MCF 10A (cell line): ENCODE data around the gene FAM193B. TPM values are rescaled to one million over a fixed set of nuclear protein-coding genes. Genes with fewer than 3 reads are reported as not detected.

Experiments used
- BruUV-seq: library from RNA; stranded (reverse); fragments of 400-500 nt; replicated peaks from 2 replicates; lab custom pipeline; 2021; lab: Mats Ljungman, UMichigan
- CTCF ChIA-PET: fragments of 300-600 bp; sonication (Branson Sonifier 250); formaldehyde crosslinking; extraction: SDS; loops from one replicate; lab custom pipeline; 2021; ENCODE audit warnings: antibody characterized with exemption, inconsistent platforms; lab: Yijun Ruan, JAX
- POLR2A ChIA-PET: fragments of 300-600, 350-650 bp; sonication (Branson Sonifier 250); formaldehyde crosslinking; extraction: SDS; loops from one replicate; lab custom pipeline; 2020; ENCODE audit warnings: antibody characterized with exemption, inconsistent platforms; lab: Yijun Ruan, JAX
- DNase-seq: peaks from one replicate; pipeline ENCODE4 v3.0.0-alpha.2; 2018; ENCODE audit not compliant: unreplicated experiment
- H3K27ac Mint-ChIP-seq: one replicate; pipeline ENCODE4 v1.8.0; 2022; ENCODE audit warnings: mild to moderate bottlenecking, low read depth, mixed read lengths; ENCODE audit not compliant: unreplicated experiment
- H3K27me3 Mint-ChIP-seq: one replicate; pipeline ENCODE4 v1.8.0; 2022; ENCODE audit warnings: mixed read lengths; ENCODE audit not compliant: insufficient read depth, unreplicated experiment
- H3K36me3 Mint-ChIP-seq: one replicate; pipeline ENCODE4 v1.8.0; 2022; ENCODE audit warnings: mild to moderate bottlenecking, moderate library complexity, mixed read lengths; ENCODE audit not compliant: insufficient read depth, unreplicated experiment
- H3K4me1 Mint-ChIP-seq: one replicate; pipeline ENCODE4 v1.8.0; 2022; ENCODE audit warnings: mixed read lengths; ENCODE audit not compliant: insufficient read depth, unreplicated experiment
- H3K4me3 Mint-ChIP-seq: one replicate; pipeline ENCODE4 v1.8.0; 2022; ENCODE audit warnings: mild to moderate bottlenecking, moderate library complexity, mixed read lengths; ENCODE audit not compliant: unreplicated experiment
- H3K9me3 Mint-ChIP-seq: one replicate; pipeline ENCODE4 v1.8.0; 2022; ENCODE audit warnings: mixed read lengths; ENCODE audit not compliant: unreplicated experiment
- intact Hi-C: fragments of 100-400 bp; cut with micrococcal nuclease; formaldehyde crosslinking; loops from 2 replicates; pipeline ENCODE4 v1.14.1; 2022
- total RNA-seq: library from RNA; stranded (reverse); gene quantifications from 2 replicates; pipeline ENCODE4 v1.2.3, GENCODE V29; 2022
- TF ChIP-seq, protein P1 (sequence below): fragments of 200-600 bp; IDR thresholded peaks from one replicate; pipeline ENCODE4 v1.8.0; 2022; ENCODE audit warnings: antibody characterized with exemption, mild to moderate bottlenecking; ENCODE audit not compliant: unreplicated experiment

FAM193B gene
- total RNA-seq, 1 experiment from 2014 or later, result 80.4 TPM

DNA sequence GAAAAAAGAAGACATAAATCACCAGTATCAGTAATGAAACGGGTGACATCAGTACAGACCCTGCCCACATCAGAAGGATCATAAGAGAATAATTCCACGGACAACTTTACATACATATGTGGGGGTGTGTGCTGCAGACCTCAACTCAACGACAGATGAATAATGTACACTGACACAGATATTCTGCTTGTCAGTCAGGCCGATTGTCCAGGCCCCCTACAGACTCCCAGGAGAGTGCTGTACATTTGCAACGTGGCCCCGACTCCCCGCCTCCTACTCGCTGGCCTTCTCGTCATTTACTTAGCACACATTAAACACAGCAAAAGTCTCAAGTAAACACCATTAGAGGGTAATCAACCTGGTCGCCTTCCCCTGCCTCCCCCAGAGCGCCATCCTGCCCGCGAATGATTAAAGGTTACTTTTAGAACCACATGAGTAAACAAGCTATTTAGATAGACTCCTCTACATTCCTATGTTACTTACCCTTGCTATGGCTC lies 34.1 kb upstream of the FAM193B start:
- ChIA-PET POLR2A (interaction anchor here (0.9 to 2.7 kb wide), 3 partner anchors 9 to 42 kb away, joined by 3 to 13 read pairs (median 3); partner anchors contain the start of gene B4GALT7), CTCF (interaction anchor here (0.6 kb wide), 1 partner anchor 565 kb away, joined by 5 read pairs; the partner anchor contains the start of gene NHP2)
- Mint-ChIP-seq H3K4me3 (no peak overlapping the region), H3K36me3 (peaks cover 17% of the 10 kb centered on the region), H3K4me1 (peaks cover 4% of the 10 kb centered on the region), H3K27ac (no peak overlapping the region), H3K27me3 (peaks cover 71% of the 10 kb centered on the region), H3K9me3 (no peaks in the 10 kb centered on the region)
- no TSS peak for BruUV-seq
- TF ChIP-seq, protein P1, sequence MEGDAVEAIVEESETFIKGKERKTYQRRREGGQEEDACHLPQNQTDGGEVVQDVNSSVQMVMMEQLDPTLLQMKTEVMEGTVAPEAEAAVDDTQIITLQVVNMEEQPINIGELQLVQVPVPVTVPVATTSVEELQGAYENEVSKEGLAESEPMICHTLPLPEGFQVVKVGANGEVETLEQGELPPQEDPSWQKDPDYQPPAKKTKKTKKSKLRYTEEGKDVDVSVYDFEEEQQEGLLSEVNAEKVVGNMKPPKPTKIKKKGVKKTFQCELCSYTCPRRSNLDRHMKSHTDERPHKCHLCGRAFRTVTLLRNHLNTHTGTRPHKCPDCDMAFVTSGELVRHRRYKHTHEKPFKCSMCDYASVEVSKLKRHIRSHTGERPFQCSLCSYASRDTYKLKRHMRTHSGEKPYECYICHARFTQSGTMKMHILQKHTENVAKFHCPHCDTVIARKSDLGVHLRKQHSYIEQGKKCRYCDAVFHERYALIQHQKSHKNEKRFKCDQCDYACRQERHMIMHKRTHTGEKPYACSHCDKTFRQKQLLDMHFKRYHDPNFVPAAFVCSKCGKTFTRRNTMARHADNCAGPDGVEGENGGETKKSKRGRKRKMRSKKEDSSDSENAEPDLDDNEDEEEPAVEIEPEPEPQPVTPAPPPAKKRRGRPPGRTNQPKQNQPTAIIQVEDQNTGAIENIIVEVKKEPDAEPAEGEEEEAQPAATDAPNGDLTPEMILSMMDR, result no peak
- DNase-seq, result no peak
- intact Hi-C loops, result no loop called here

- H3K9me3 Mint-ChIP-seq, result no peaks in the 10 kb centered on the region
Observed at GRCh38 chr5:177578316-177578715, 24.0 kb upstream of the FAM193B start.

GRCh38 chr5:177576169-177576568 lies 21.8 kb upstream of the FAM193B start:
- no peak for DNase-seq
- Mint-ChIP-seq H3K4me3 (no peak overlapping the region), H3K36me3 (no peaks in the 10 kb centered on the region), H3K4me1 (peaks cover 10% of the 10 kb centered on the region), H3K27me3 (no peaks in the 10 kb centered on the region), H3K27ac (no peak overlapping the region), H3K9me3 (no peaks in the 10 kb centered on the region)
- BruUV-seq, result no TSS peak
- TF ChIP-seq, protein P1, result no peak
- intact Hi-C loops, result no loop called here
- ChIA-PET POLR2A (no interaction called here), CTCF (interaction anchor here (0.6 to 1.5 kb wide), 5 partner anchors 11 to 222 kb away, joined by 3 to 6 read pairs (median 3); no protein-coding TSS in a partner anchor)

More at GRCh38 chr5:177578316-177578715, 24.0 kb upstream of the FAM193B start:
- CTCF ChIA-PET, result interaction anchor here (1.2 kb wide), 1 partner anchor 9 kb away, joined by 4 read pairs; no protein-coding TSS in a partner anchor
- intact Hi-C loops, result no loop called here
- H3K36me3 Mint-ChIP-seq, result no peaks in the 10 kb centered on the region
- BruUV-seq, result no TSS peak
- H3K27me3 Mint-ChIP-seq, result peaks cover under 1% of the 10 kb centered on the region
- TF ChIP-seq, protein P1, result no peak
- POLR2A ChIA-PET, result interaction anchor here (0.9 to 1.3 kb wide), 3 partner anchors 11 to 14 kb away, joined by 3 to 4 read pairs (median 3); partner anchors contain the start of gene TMED9
- no peak for DNase-seq
- H3K4me1 Mint-ChIP-seq, result peaks cover 10% of the 10 kb centered on the region
- H3K27ac Mint-ChIP-seq, result no peak overlapping the region
- no peak overlapping the region for H3K4me3 Mint-ChIP-seq

GRCh38 chr5:177575488-177575887 lies 21.1 kb upstream of the FAM193B start:
- no peak for DNase-seq
- intact Hi-C loops, result no loop called here
- Mint-ChIP-seq H3K9me3 (no peaks in the 10 kb centered on the region), H3K4me1 (peaks cover 10% of the 10 kb centered on the region), H3K27ac (no peak overlapping the region), H3K36me3 (no peaks in the 10 kb centered on the region), H3K4me3 (no peak overlapping the region), H3K27me3 (no peaks in the 10 kb centered on the region)
- CTCF ChIA-PET, result interaction anchor here (0.6 to 1.5 kb wide), 5 partner anchors 11 to 545 kb away, joined by 3 to 6 read pairs (median 3); no protein-coding TSS in a partner anchor
- TF ChIP-seq, protein P1, result no peak
- no TSS peak for BruUV-seq
- POLR2A ChIA-PET, result interaction anchor here (0.7 to 1.5 kb wide), 2 partner anchors 29 to 141 kb away, joined by 3 read pairs; no protein-coding TSS in a partner anchor
